Breast epithelium (tissue), 4 donors: ENCODE measurements around the gene BANF1. TPM values are rescaled to one million over a fixed set of nuclear protein-coding genes. Genes with fewer than 3 reads are reported as not detected.

Experiments
- DNase-seq, 2 donors: peaks; one replicate each; pipeline ENCODE4 v3.0.0-alpha.2; 2019; ENCODE audit warnings: low spot score in 2 of 2
- H3K27ac ChIP-seq, 2 donors: fragments of 200-600 bp; sonication (generic) in 1 of 2; one replicate each; pipeline ENCODE4 v1.5.1; 2016 to 2019; ENCODE audit warnings: mild to moderate bottlenecking in 1 of 2
- H3K27me3 ChIP-seq, 2 donors: fragments of 200-600 bp; sonication (generic) in 1 of 2; one replicate each; pipeline versions ENCODE4 v1.5.1 to v1.6.0; 2017 to 2019; ENCODE audit warnings: control low read depth in 1 of 2, mild to moderate bottlenecking in 1 of 2
- H3K36me3 ChIP-seq: fragments of 200-600 bp; one replicate; pipeline ENCODE4 v1.5.1; 2019
- H3K4me1 ChIP-seq, 2 donors: fragments of 200-600 bp; sonication (generic); one replicate each; pipeline ENCODE4 v1.5.1; 2016 to 2019; ENCODE audit warnings: control low read depth in 1 of 2
- H3K4me3 ChIP-seq, 3 donors: fragments of 200-600 bp; sonication (generic); 1 replicate in 2 of 3; 2 replicates in 1 of 3; pipeline ENCODE4 v1.5.1; 2016 to 2019; ENCODE audit warnings: mild to moderate bottlenecking in 3 of 3, moderate library complexity in 2 of 3
- H3K9me3 ChIP-seq, 2 donors: fragments of 200-600 bp; sonication (generic) in 1 of 2; one replicate each; pipeline ENCODE4 v1.5.1; 2016 to 2019; ENCODE audit warnings: control low read depth in 1 of 2
- CTCF ChIP-seq, 3 donors: fragments of 450-650 bp; IDR thresholded peaks; one replicate each; pipeline ENCODE4 v1.5.1; 2016 to 2017; ENCODE audit warnings: antibody characterized with exemption in 3 of 3, mild to moderate bottlenecking in 3 of 3, moderate library complexity in 3 of 3
- POLR2A ChIP-seq: fragments of 450-650 bp; IDR thresholded peaks from one replicate; pipeline ENCODE4 v1.6.1; 2016; ENCODE audit warnings: antibody characterized with exemption, mild to moderate bottlenecking, moderate library complexity
- POLR2AphosphoS5 ChIP-seq, 3 donors: sonication (generic); formaldehyde crosslinking; IDR thresholded peaks; one replicate each; pipeline ENCODE4 v1.6.1; 2017; ENCODE audit warnings: antibody characterized with exemption in 3 of 3
- intact Hi-C: fragments of 100-400 bp; cut with DNase I; formaldehyde crosslinking; loops from one replicate; pipeline ENCODE4 v1.15.1; 2023; ENCODE audit warnings: low total_unique reads
- total RNA-seq, 3 donors: library from RNA; depleted of rRNA; stranded (reverse); fragments of >200 nt; gene quantifications; one replicate each; pipeline ENCODE4 v1.1.0, GENCODE V29; 2016

Gene BANF1
- total RNA-seq, 3 donors from 2014 or later: 15.7 to 42.0 (median 37.4) TPM

GRCh38 chr11:66032957-66033735 lies 30.8 kb downstream of the BANF1 start:
- Histone ChIP-seq H3K9me3 (no peaks in the 10 kb centered on the region), H3K27me3 (no peaks in the 10 kb centered on the region), H3K4me3 (no peak overlapping the region), H3K27ac (no peak overlapping the region), H3K36me3 (no peaks in the 10 kb centered on the region), H3K4me1 (no peaks in the 10 kb centered on the region)
- no peak for DNase-seq
- no peak for TF ChIP-seq CTCF (IDR thresholded peaks at IDR 0.05)
- TF ChIP-seq POLR2A: no peak
- no peak for TF ChIP-seq POLR2AphosphoS5 (IDR thresholded peaks at IDR 0.05)
- intact Hi-C loops: no loop called here

GRCh38 chr11:66035653-66036333 lies 33.5 kb downstream of the BANF1 start:
- Histone ChIP-seq H3K4me3 (no peak overlapping the region), H3K27ac (no peak overlapping the region), H3K4me1 (no peaks in the 10 kb centered on the region), H3K9me3 (no peaks in the 10 kb centered on the region), H3K36me3 (no peaks in the 10 kb centered on the region), H3K27me3 (no peaks in the 10 kb centered on the region)
- no peak for DNase-seq
- no peak for TF ChIP-seq POLR2A
- no peak for TF ChIP-seq CTCF (IDR thresholded peaks at IDR 0.05)
- TF ChIP-seq POLR2AphosphoS5 (IDR thresholded peaks at IDR 0.05): no peak
- intact Hi-C loops: no loop called here

- Histone ChIP-seq H3K9me3 (no peaks in the 10 kb centered on the region), H3K27me3 (no peaks in the 10 kb centered on the region), H3K36me3 (no peaks in the 10 kb centered on the region), H3K4me3 (no peak overlapping the region), H3K4me1 (no peaks in the 10 kb centered on the region), H3K27ac (no peak overlapping the region)
- intact Hi-C loops: no loop called here
- no peak for TF ChIP-seq CTCF (IDR thresholded peaks at IDR 0.05)
- TF ChIP-seq POLR2A: no peak
- TF ChIP-seq POLR2AphosphoS5 (IDR thresholded peaks at IDR 0.05): no peak
- no peak for DNase-seq
These were observed 34.0 kb downstream of the BANF1 start for GRCh38 chr11:66036334-66036710.

- Histone ChIP-seq H3K27me3 (no peaks in the 10 kb centered on the region), H3K27ac (no peak overlapping the region), H3K4me1 (no peaks in the 10 kb centered on the region), H3K36me3 (no peaks in the 10 kb centered on the region), H3K9me3 (no peaks in the 10 kb centered on the region), H3K4me3 (no peak overlapping the region)
- DNase-seq: no peak
- no peak for TF ChIP-seq POLR2A
- TF ChIP-seq CTCF (IDR thresholded peaks at IDR 0.05): no peak
- intact Hi-C loops: no loop called here
These were observed 35.0 kb downstream of the BANF1 start for GRCh38 chr11:66037327-66037726.

- Histone ChIP-seq H3K27ac (no peak overlapping the region), H3K27me3 (no peaks in the 10 kb centered on the region), H3K4me1 (no peaks in the 10 kb centered on the region), H3K36me3 (no peaks in the 10 kb centered on the region), H3K9me3 (no peaks in the 10 kb centered on the region), H3K4me3 (no peak overlapping the region)
- DNase-seq: no peak
- no peak for TF ChIP-seq CTCF (IDR thresholded peaks at IDR 0.05)
- no peak for TF ChIP-seq POLR2AphosphoS5 (IDR thresholded peaks at IDR 0.05)
- TF ChIP-seq POLR2A: no peak
- intact Hi-C loops: no loop called here
These were observed 37.5 kb downstream of the BANF1 start for GRCh38 chr11:66039765-66040164.
